GM21737 (cell line): Measurements from ENCODE around the gene SOHLH1.

ENCODE experiments used
- ATAC-seq: cut with Tn5 transposase; IDR thresholded peaks from one replicate; pipeline ENCODE4 v1.9.1; 2021; ENCODE audit warnings: mild to moderate bottlenecking, moderate library complexity; ENCODE audit not compliant: unreplicated experiment

The SOHLH1 gene, protein sequence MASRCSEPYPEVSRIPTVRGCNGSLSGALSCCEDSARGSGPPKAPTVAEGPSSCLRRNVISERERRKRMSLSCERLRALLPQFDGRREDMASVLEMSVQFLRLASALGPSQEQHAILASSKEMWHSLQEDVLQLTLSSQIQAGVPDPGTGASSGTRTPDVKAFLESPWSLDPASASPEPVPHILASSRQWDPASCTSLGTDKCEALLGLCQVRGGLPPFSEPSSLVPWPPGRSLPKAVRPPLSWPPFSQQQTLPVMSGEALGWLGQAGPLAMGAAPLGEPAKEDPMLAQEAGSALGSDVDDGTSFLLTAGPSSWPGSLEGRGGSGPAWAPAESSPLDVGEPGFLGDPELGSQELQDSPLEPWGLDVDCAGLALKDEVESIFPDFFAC

GRCh38 chr9:135699440-135699839 lies at the start of gene SOHLH1:
Gene SOHLH1, minus strand, starts transcription at chr9:135699481. Its CDS starts 14 bp downstream, at chr9:135699467.
- no peak for ATAC-seq

- ATAC-seq, result no peak
These were observed 49.4 kb upstream of the SOHLH1 start for GRCh38 chr9:135748676-135749075.

GRCh38 chr9:135747311-135747710 lies 48.0 kb upstream of the SOHLH1 start:
- ATAC-seq, result no peak

DNA sequence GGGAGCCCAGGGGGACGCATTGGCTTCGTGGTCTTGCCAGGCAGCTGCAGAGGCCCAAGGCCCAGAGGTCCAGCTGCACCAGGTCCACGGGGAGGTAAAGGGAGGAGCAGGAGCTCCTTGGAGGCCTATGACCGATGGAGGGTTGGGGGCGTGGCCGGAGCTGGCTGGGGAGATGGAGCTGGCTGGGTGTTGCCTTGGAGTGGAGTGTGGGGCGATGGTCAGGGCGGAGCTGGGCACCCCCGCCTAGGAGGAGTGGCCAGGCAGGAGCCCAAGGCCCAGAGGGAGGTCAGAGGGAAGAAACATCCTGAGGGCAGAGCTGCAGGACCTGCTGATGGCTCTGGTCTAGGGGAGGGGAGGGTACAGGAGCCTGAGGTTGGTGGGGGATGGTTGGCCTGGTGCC lies 47.3 kb upstream of the SOHLH1 start:
- ATAC-seq, result no peak

DNA sequence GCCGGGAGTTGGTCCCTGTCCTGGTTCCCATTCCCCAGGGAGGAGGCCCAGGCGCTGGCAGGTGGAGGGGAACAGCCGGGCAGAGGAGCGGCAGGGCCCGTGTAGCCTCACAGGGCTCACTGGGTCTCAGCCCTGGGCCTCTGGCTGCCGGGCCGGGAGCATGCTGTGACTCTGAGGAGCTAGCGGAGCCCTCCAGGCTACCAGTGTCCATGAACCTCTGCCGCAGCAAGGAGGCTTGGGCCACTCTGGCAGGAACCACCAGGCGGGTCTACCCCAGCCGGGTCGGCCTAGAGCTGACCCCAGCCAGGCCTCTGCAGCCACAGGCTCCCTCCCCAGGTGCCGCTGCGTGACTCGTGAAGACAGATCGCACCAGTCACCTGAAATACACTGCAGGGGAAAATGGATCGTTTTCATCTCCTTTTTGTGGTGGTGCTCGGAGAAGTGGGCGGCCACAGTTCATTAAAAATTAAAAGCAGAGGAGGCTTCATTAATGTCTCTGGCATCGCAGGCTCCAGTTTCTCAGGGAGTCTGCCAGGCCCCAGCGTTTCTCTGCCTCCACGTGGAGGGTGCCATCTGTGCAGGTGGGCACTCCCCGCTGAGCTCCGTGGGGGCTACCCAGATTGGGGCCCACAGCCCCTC lies 46.5 kb upstream of the SOHLH1 start:
- ATAC-seq, result no peak

- ATAC-seq, result no peak
These were observed 45.9 kb upstream of the SOHLH1 start for GRCh38 chr9:135745189-135745588.

- ATAC-seq, result no peak
These were observed 45.2 kb upstream of the SOHLH1 start for GRCh38 chr9:135744333-135745070.

- no peak for ATAC-seq
These were observed 44.5 kb upstream of the SOHLH1 start for GRCh38 chr9:135743546-135744332.

GRCh38 chr9:135743021-135743420 lies 43.7 kb upstream of the SOHLH1 start:
- ATAC-seq, result no peak

DNA sequence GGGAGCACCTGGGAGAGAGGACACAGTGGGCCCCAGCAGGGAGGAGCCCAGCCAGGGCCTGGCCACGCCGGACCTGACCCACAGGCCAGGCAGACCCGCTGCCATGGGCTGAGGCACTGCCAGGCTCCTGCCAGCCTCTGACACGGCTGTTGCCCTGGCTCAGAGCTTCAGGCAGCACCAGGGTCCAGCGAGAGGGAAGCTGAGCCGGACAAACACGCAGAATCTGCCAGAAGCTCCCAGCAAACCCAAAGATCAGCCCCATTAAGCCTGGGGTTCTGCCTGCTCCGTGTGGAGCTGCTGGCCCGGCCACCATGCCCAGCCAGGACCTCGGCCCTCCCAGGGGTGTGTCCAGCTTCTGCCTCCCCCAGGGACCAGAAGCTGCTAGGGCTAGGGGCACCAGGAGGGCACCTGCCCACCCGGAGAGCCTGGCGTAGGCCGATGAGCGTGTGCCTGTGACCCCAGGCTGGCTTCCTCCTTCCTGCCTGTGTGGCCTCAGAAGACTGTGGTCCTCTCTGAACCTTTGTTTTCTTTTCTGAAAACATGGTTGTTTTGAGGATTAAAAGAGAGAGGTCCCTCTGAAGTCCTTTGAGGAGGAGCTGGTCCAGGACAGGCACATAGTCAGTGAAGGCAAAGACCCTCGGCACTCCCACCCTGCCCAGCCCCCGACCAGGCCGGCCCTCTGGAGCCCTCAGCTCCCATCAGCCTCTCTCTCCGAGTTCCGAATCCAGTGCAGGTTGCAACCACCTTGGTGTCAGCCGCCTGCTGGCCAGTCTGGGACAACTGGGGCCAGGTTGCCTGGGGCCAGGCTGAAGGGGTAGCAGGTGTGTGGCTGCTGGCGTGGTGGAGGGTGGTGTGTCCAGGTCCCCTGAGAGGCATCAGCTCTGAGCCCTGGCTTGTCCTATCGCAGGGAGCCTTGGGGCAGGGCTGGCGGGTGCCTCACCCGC lies 42.3 kb upstream of the SOHLH1 start:
- no peak for ATAC-seq

- no peak for ATAC-seq
These were observed 40.3 kb upstream of the SOHLH1 start for GRCh38 chr9:135739271-135740220.

- ATAC-seq, result no peak
These were observed 38.7 kb upstream of the SOHLH1 start for GRCh38 chr9:135737840-135738521.

DNA sequence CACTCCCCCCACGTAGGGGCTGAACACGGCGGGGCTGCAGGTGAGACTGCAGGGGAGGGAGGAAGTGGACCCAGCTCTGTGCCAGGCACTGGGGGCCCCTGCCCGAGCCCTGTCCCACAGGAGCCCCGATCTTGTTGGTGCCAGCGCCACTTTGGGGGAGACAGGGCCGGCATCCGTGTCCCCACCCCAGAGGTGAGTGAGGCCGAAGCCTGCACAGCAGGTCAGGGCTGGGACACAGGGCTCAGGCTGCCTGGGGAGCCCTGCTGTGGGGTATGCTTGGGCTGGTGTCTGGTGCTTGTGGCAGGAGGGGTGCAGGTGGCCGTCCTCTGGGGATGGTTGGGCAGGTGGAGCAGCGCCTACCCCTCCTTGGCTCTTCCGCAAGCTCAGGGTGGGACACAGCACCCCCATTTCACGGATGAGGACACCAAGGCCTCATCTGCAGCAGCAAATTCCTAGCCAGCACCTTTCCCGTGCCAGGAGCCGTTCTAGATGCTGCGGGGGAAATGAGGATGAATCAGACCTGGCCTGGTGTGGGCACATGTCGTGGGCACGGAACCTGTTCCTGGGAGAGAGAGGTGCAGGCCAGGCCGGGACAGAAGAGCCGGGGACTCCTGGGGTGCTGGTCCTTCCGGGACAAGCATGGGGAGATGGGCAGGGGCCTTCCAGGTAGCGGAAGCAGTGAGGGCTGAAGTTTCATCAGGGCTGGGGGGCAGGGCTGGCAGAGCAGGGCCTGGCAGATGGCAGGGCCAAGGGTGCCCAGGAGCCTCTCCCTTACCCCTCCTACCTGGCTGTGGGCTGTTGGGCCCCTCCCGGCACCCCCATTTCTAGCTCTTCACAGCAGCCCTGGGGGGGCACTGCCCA lies 37.9 kb upstream of the SOHLH1 start:
- ATAC-seq, result no peak

DNA sequence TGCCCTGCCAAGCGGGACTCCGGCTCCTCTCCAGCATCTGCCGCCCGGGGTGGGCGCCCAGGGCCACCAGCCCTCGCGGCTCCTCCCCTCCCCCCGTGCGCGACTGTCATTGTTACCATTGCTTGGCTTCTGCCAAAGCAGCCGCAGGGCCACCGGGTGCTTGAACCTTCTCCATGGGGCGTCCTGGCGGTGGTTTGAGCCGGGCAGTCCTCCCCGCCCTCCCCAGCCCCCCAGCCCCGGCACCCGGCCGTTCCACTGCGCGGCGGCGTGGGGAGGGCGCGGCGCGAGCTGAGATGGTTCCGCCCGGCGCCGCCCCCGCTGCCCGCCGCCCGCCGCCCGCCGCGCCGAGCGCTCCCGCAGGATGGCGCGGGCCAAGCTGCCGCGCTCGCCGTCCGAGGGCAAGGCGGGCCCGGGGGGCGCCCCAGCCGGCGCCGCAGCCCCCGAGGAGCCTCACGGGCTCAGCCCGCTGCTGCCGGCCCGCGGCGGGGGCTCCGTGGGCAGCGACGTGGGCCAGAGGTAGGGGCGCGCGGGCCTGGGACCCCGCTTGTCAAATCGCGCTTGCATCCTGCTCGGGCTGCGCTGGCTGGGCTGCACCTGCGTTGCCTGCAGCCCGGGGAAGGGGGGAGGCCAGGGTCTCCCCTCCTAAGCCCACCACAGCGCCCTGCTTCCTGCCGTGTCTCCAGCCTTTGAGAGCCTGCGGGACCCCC lies 37.1 kb upstream of the SOHLH1 start:
- ATAC-seq, result no peak

DNA sequence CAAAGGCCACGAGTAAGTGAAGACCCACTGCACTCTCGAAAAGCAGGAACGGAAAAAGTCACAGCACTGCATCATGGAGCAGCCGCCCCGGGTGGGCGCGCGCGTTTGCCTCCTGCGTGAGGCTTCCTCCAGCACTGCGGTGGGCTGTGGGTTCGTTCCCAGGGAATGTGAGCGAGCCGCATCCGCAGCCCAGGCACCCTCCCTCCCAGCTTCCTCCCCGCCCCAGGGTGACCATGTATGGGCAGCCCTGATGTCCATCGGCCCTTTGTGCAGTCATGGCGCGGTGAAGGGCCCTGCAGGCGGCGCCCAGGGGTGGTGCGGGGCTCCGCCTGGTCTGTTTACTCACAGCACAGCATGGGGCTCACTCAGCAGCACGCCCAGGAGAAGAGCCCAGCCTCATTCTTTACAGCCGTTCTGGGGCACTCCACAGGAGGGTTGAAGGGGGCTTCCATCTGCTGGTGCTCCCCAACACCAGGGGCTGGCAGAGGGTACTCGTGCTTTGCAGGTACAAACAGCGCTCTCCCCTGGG lies 35.4 kb upstream of the SOHLH1 start:
- no peak for ATAC-seq

DNA sequence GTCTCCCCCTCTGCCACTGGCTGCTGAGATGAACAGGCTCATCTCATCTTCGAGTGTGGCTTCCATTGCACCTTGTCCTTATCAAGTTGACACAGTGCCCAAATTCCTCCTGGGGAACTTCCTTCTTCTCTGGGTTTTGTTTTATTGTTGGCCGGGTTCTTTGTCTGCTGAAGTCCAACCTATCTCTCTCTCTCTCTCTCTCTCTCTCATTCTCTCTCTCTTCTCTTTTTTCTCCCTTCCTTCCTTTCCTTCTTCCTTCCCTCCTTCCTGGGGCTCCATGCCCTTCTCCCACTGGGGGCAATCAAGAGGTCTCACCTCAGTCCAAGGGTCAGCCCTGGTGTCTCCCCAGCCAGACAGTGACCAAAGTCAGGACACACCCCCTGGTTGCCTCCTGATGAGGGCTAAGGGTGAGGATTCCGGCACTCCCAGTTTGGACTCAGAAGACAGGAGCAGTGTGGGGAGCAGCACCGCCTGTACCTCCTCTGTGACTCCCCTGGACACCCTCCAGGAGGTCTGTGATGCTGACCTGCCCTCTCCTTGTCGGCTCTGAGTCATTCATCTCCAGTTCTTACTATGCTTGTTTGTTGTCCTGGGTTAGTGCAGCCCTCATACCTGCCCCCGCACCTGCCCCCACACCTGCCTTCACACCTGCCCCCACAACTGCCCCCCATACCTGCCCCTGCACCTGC lies 33.4 kb upstream of the SOHLH1 start:
- ATAC-seq, result no peak
